ENCODE data around the gene ARHGAP32. TPM values are rescaled to one million over a fixed set of nuclear protein-coding genes. Genes with fewer than 3 reads are reported as not detected.

ARHGAP32 gene
- total RNA-seq, 2 experiments from 2014 or later: 8.7 to 10.0 TPM

- Mint-ChIP-seq H3K4me1 (ENCODE audit: low read depth) (peaks cover 2% of the 10 kb centered on the region), H3K27me3 (no peaks in the 10 kb centered on the region), H3K36me3 (ENCODE audit: low read depth) (peaks cover 65% of the 10 kb centered on the region), H3K4me3 (no peak overlapping the region), H3K9me3 (no peaks in the 10 kb centered on the region), H3K27ac (no peak overlapping the region)
- Histone ChIP-seq H3K27ac (ENCODE audit: low read depth in 1 of 2, low read length in 2 of 2) (no peak overlapping the region), H3K4me3 (ENCODE audit: low read length) (no peak overlapping the region), H3K9me3 (ENCODE audit: control insufficient read depth in 1 of 2, insufficient read depth in 1 of 2, low read length in 2 of 2) (no peaks in the 10 kb centered on the region), H3K4me1 (ENCODE audit: insufficient read depth, low read length) (peaks cover 6% of the 10 kb centered on the region), H3K27me3 (ENCODE audit: control insufficient read depth in 1 of 2, insufficient read depth in 2 of 2, low read length in 2 of 2) (no peaks in the 10 kb centered on the region), H3K36me3 (ENCODE audit: insufficient read depth, low read length) (peaks cover 3% of the 10 kb centered on the region)
- DNase-seq (no peak), ATAC-seq (ENCODE audit: poor library complexity) (no peak)
- ChIA-PET CTCF (no interaction called here), POLR2A (interaction anchor here (0.5 kb wide), 1 partner anchor 14 kb away, joined by 4 read pairs; no protein-coding TSS in a partner anchor)
- intact Hi-C loops (cut with DNase I, micrococcal nuclease): loop anchor here in 1 of 2 experiments (10.0 kb wide), 1 partner anchor 1276 kb away; no protein-coding TSS in a partner anchor
- TF ChIP-seq CTCF (IDR thresholded peaks at IDR 0.05): no peak
Observed at GRCh38 chr11:128970598-128971190, 221.4 kb downstream of the ARHGAP32 start.

GRCh38 chr11:128968916-128969315, 223.2 kb downstream of the ARHGAP32 start:
- no peaks in the 10 kb centered on the region for H3K9me3 Mint-ChIP-seq
- intact Hi-C loops (cut with DNase I, micrococcal nuclease): no loop called here
- H3K4me1 Mint-ChIP-seq (ENCODE audit: low read depth): peaks cover 15% of the 10 kb centered on the region
- H3K27ac Mint-ChIP-seq: no peak overlapping the region
- no peak for TF ChIP-seq CTCF (IDR thresholded peaks at IDR 0.05)
- no peak overlapping the region for H3K27ac ChIP-seq (ENCODE audit: low read depth in 1 of 2, low read length in 2 of 2)
- peaks cover 3% of the 10 kb centered on the region for H3K36me3 ChIP-seq (ENCODE audit: insufficient read depth, low read length)
- no peak overlapping the region for H3K4me3 Mint-ChIP-seq
- no peak for DNase-seq
- CTCF ChIA-PET: no interaction called here
- peaks cover 6% of the 10 kb centered on the region for H3K4me1 ChIP-seq (ENCODE audit: insufficient read depth, low read length)
- no peaks in the 10 kb centered on the region for H3K9me3 ChIP-seq (ENCODE audit: control insufficient read depth in 1 of 2, insufficient read depth in 1 of 2, low read length in 2 of 2)
- ATAC-seq (ENCODE audit: poor library complexity): no peak
- H3K4me3 ChIP-seq (ENCODE audit: low read length): no peak overlapping the region
- POLR2A ChIA-PET: no interaction called here
- no peaks in the 10 kb centered on the region for H3K27me3 ChIP-seq (ENCODE audit: control insufficient read depth in 1 of 2, insufficient read depth in 2 of 2, low read length in 2 of 2)
- peaks cover 53% of the 10 kb centered on the region for H3K36me3 Mint-ChIP-seq (ENCODE audit: low read depth)
- no peaks in the 10 kb centered on the region for H3K27me3 Mint-ChIP-seq

DNA sequence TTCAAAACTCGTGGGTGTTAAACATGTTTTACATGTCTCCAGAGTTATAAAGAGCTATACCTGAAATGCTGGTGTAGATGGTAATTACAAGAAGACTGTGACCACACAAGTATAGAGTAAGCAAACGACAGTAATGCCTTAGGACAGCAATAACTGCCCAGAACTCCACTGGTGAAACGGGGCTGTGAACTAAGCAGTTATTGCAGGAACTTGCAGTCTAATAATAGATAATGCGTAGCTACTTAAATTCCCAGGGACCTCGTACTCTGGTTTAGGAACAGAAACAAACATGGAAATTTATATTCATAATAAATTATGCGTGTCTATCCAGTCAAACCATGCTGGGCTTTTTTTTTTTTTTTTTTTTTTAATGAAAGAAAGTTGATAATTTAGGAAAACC, 224.5 kb downstream of the ARHGAP32 start:
- H3K36me3 ChIP-seq (ENCODE audit: insufficient read depth, low read length): peaks cover 3% of the 10 kb centered on the region
- no peak for DNase-seq
- no peaks in the 10 kb centered on the region for H3K9me3 Mint-ChIP-seq
- H3K4me1 Mint-ChIP-seq (ENCODE audit: low read depth): peaks cover 15% of the 10 kb centered on the region
- H3K9me3 ChIP-seq (ENCODE audit: control insufficient read depth in 1 of 2, insufficient read depth in 1 of 2, low read length in 2 of 2): no peaks in the 10 kb centered on the region
- intact Hi-C loops (cut with DNase I, micrococcal nuclease): no loop called here
- POLR2A ChIA-PET: no interaction called here
- no peaks in the 10 kb centered on the region for H3K27me3 ChIP-seq (ENCODE audit: control insufficient read depth in 1 of 2, insufficient read depth in 2 of 2, low read length in 2 of 2)
- peaks cover 6% of the 10 kb centered on the region for H3K4me1 ChIP-seq (ENCODE audit: insufficient read depth, low read length)
- H3K27me3 Mint-ChIP-seq: no peaks in the 10 kb centered on the region
- no peak for ATAC-seq (ENCODE audit: poor library complexity)
- TF ChIP-seq CTCF (IDR thresholded peaks at IDR 0.05): no peak
- H3K4me3 ChIP-seq (ENCODE audit: low read length): no peak overlapping the region
- H3K27ac ChIP-seq (ENCODE audit: low read depth in 1 of 2, low read length in 2 of 2): no peak overlapping the region
- H3K4me3 Mint-ChIP-seq: no peak overlapping the region
- no peak overlapping the region for H3K27ac Mint-ChIP-seq
- CTCF ChIA-PET: interaction anchor here (0.7 kb wide), 1 partner anchor 8 kb away, joined by 3 read pairs; no protein-coding TSS in a partner anchor
- H3K36me3 Mint-ChIP-seq (ENCODE audit: low read depth): peaks cover 39% of the 10 kb centered on the region
